HK-2 (cell line): ENCODE measurements around the gene RAB3A.

ENCODE experiments used
- DNase-seq: peaks from one replicate; pipeline ENCODE4 v3.0.0-alpha.2; 2018; ENCODE audit not compliant: unreplicated experiment

The RAB3A gene

GRCh38 chr19:18203863-18204393, at the start of gene RAB3A:
TSS of gene RAB3A (minus strand) at chr19:18204042. CDS start at chr19:18202740, 1,302 bp downstream.
- DNase-seq = peak; percentile 99

- no peak for DNase-seq
Measured at GRCh38 chr19:18253130-18253529, 49.3 kb upstream of the RAB3A start.

GRCh38 chr19:18252370-18252717, 48.5 kb upstream of the RAB3A start:
- no peak for DNase-seq

GRCh38 chr19:18251587-18252369, 47.9 kb upstream of the RAB3A start:
- peak; percentile 80 for DNase-seq

- DNase-seq = no peak
Measured at GRCh38 chr19:18249834-18250233, 46.0 kb upstream of the RAB3A start.

- DNase-seq = no peak
Measured at GRCh38 chr19:18245297-18245696, 41.5 kb upstream of the RAB3A start.

GRCh38 chr19:18239303-18239702, 35.5 kb upstream of the RAB3A start:
- no peak for DNase-seq

- DNase-seq = no peak
Measured at GRCh38 chr19:18234194-18234593, 30.4 kb upstream of the RAB3A start.

- DNase-seq = peak; percentile 75
Measured at GRCh38 chr19:18233224-18233825, 29.5 kb upstream of the RAB3A start.

GRCh38 chr19:18232540-18233223, 28.8 kb upstream of the RAB3A start:
- no peak for DNase-seq

- DNase-seq = no peak
Measured at GRCh38 chr19:18231775-18232174, 27.9 kb upstream of the RAB3A start.

- no peak for DNase-seq
Measured at GRCh38 chr19:18230941-18231734, 27.3 kb upstream of the RAB3A start.

GRCh38 chr19:18229915-18230314, 26.1 kb upstream of the RAB3A start:
- DNase-seq = no peak

GRCh38 chr19:18229474-18229873, 25.6 kb upstream of the RAB3A start:
- no peak for DNase-seq

GRCh38 chr19:18227781-18228271, 24.0 kb upstream of the RAB3A start:
- DNase-seq = no peak

- no peak for DNase-seq
Measured at GRCh38 chr19:18226956-18227780, 23.3 kb upstream of the RAB3A start.

GRCh38 chr19:18225702-18226468, 22.0 kb upstream of the RAB3A start, which contains the start of gene PDE4C:
TSS of gene PDE4C (minus strand) at chr19:18226438. CDS start at chr19:18226415, 23 bp downstream.
- no peak for DNase-seq

GRCh38 chr19:18225355-18225701, 21.5 kb upstream of the RAB3A start:
- no peak for DNase-seq

- peak; percentile 98 for DNase-seq
Measured at GRCh38 chr19:18224525-18225354, 20.9 kb upstream of the RAB3A start.
